Stimulated activated CD4-positive, alpha-beta T cell treated with anti-CD3 and anti-CD28 coated beads, Interleukin-4, amount 100 ng/mL, for 1 hour (primary cell): Measurements from ENCODE around the gene HAPLN2.
"Not testable (repeated sequence)": the region's sequence is repeated elsewhere in the genome, so short reads cannot be mapped to it uniquely, and the experiment has no call there.

Experiments used
- DNase-seq: peaks from one replicate; pipeline ENCODE4 v3.0.0-alpha.2; 2020

The HAPLN2 gene

GRCh38 chr1:156592158-156592909 lies 26.9 kb upstream of the HAPLN2 start:
- DNase-seq: no peak

- no peak for DNase-seq
These were observed 26.1 kb upstream of the HAPLN2 start for GRCh38 chr1:156592910-156593660.

GRCh38 chr1:156593661-156593989 lies 25.6 kb upstream of the HAPLN2 start:
- no peak for DNase-seq

- no peak for DNase-seq
These were observed 25.0 kb upstream of the HAPLN2 start for GRCh38 chr1:156594190-156594589.

GRCh38 chr1:156595016-156595415 lies 24.2 kb upstream of the HAPLN2 start:
- DNase-seq: no peak

GRCh38 chr1:156596426-156596825 lies 22.8 kb upstream of the HAPLN2 start:
- DNase-seq: no peak

- no peak for DNase-seq
These were observed 21.1 kb upstream of the HAPLN2 start for GRCh38 chr1:156598125-156598524.

- no peak for DNase-seq
These were observed 20.3 kb upstream of the HAPLN2 start for GRCh38 chr1:156598731-156599432.

- DNase-seq: no peak
These were observed 19.4 kb upstream of the HAPLN2 start for GRCh38 chr1:156599811-156600210.

GRCh38 chr1:156600733-156601121 lies 18.5 kb upstream of the HAPLN2 start:
- DNase-seq: no peak

GRCh38 chr1:156601122-156601830 lies 17.9 kb upstream of the HAPLN2 start, which contains the start of gene GPATCH4:
TSS of gene GPATCH4 (minus strand) at chr1:156601479.
- peak; percentile 74 for DNase-seq

- DNase-seq: no peak
These were observed 17.3 kb upstream of the HAPLN2 start for GRCh38 chr1:156601892-156602291.

- no peak for DNase-seq
These were observed 16.6 kb upstream of the HAPLN2 start for GRCh38 chr1:156602557-156602993.

- not testable (repeated sequence) for DNase-seq
These were observed 11.9 kb upstream of the HAPLN2 start for GRCh38 chr1:156607344-156607743.

- peak; percentile 51 for DNase-seq
These were observed 11.1 kb upstream of the HAPLN2 start for GRCh38 chr1:156608036-156608674.

- peak; percentile 62 for DNase-seq
These were observed 10.2 kb upstream of the HAPLN2 start for GRCh38 chr1:156608981-156609380.

- DNase-seq: not testable (repeated sequence)
These were observed 9.1 kb upstream of the HAPLN2 start for GRCh38 chr1:156610072-156610471.

GRCh38 chr1:156612666-156613065 lies 6.5 kb upstream of the HAPLN2 start:
- no peak for DNase-seq

GRCh38 chr1:156615946-156616345 lies 3.3 kb upstream of the HAPLN2 start:
- DNase-seq: no peak

GRCh38 chr1:156616463-156616862 lies 2.8 kb upstream of the HAPLN2 start:
- no peak for DNase-seq

GRCh38 chr1:156619582-156619955 lies 354 bp downstream of the HAPLN2 start:
- no peak for DNase-seq

GRCh38 chr1:156622581-156623297 lies 3.5 kb downstream of the HAPLN2 start:
- no peak for DNase-seq
